HG02763 (cell line): Measurements from ENCODE around the gene METAP1D.
"Not testable (repeated sequence)": the region's sequence is repeated elsewhere in the genome, so short reads cannot be mapped to it uniquely, and the experiment has no call there.

Source experiments
- ATAC-seq: cut with Tn5 transposase; IDR thresholded peaks from one replicate; pipeline ENCODE4 v1.9.1; 2021; ENCODE audit warnings: mild to moderate bottlenecking, moderate library complexity; ENCODE audit not compliant: unreplicated experiment

METAP1D gene

GRCh38 chr2:172047566-172048507, 48.1 kb downstream of the METAP1D start:
- ATAC-seq = no peak

GRCh38 chr2:172048508-172049503, 49.1 kb downstream of the METAP1D start:
- no peak for ATAC-seq

GRCh38 chr2:172049567-172050120, 49.9 kb downstream of the METAP1D start:
- ATAC-seq = no peak

GRCh38 chr2:172050479-172051125, 50.8 kb downstream of the METAP1D start:
- ATAC-seq = no peak

GRCh38 chr2:172052000-172052983, 52.5 kb downstream of the METAP1D start:
- ATAC-seq = no peak

GRCh38 chr2:172053486-172053885, 53.7 kb downstream of the METAP1D start:
- ATAC-seq = no peak

- no peak for ATAC-seq
Observed at GRCh38 chr2:172056293-172056692, 56.5 kb downstream of the METAP1D start.

GRCh38 chr2:172058660-172059059, 58.9 kb downstream of the METAP1D start:
- ATAC-seq = no peak

- ATAC-seq = not testable (repeated sequence)
Observed at GRCh38 chr2:172060118-172060517, 60.4 kb downstream of the METAP1D start.

GRCh38 chr2:172062402-172063004, 62.8 kb downstream of the METAP1D start:
- no peak for ATAC-seq

- ATAC-seq = no peak
Observed at GRCh38 chr2:172063446-172063845, 63.7 kb downstream of the METAP1D start.

GRCh38 chr2:172065111-172065510, 65.4 kb downstream of the METAP1D start:
- ATAC-seq = no peak

- no peak for ATAC-seq
Observed at GRCh38 chr2:172066394-172066886, 66.7 kb downstream of the METAP1D start.

- ATAC-seq = not testable (repeated sequence)
Observed at GRCh38 chr2:172067905-172068304, 68.2 kb downstream of the METAP1D start.

- ATAC-seq = no peak
Observed at GRCh38 chr2:172070936-172071335, 71.2 kb downstream of the METAP1D start.

- ATAC-seq = no peak
Observed at GRCh38 chr2:172072303-172072702, 72.5 kb downstream of the METAP1D start.

GRCh38 chr2:172072706-172073105, 73.0 kb downstream of the METAP1D start:
- no peak for ATAC-seq

GRCh38 chr2:172073518-172073917, 73.8 kb downstream of the METAP1D start:
- no peak for ATAC-seq

GRCh38 chr2:172074254-172074653, 74.5 kb downstream of the METAP1D start:
- no peak for ATAC-seq
